ENCODE results near the gene NDUFS7.

Gene NDUFS7

DNA sequence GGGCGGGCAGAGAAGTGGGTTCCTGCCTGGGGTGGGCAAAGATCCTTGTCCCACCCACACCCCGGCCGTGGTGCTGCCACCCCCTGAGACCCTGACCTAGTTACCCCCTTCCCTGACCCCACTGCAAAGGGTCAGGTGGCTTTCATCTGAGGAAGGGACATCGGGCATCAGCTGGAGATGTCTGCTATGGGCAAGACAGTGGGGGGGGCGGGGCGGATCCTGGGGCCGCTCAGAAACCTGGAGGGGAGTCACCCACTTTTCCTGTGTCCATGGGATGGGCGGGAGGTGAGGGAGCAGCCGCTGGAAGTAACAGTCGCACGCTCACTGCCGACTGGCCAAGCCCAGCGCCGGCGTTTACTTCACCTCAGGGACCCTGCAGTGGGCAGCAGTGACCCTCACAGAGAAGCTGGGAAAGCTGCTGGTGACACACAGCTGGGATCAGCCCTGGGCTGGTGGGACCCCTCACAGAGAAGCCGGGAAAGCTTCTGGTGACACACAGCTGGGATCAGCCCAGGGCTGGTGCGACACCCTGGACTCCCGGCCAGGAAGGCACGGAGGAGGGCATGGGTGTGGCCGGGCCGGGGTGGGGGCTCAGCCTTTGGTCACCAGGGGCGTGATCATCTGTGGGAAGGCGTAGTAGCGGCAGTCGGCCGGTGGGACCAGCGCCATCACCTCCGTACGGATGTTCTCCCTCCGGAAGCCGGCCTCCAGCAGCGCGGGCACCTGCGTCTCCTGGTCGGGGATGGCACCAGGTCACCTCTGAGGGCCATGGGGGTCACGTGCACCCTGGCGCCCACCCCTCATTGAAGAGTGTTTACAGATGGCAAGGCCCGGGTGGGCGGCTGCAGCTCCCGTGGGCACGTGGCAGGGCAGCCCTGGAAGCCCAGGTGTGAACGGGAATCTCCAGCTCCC, 13.3 kb downstream of the NDUFS7 start:
- DNase-seq (ENCODE audit: low read depth): no peak
- H3K4me3 ChIP-seq (ENCODE audit: low read length): no peak overlapping the region
- TF ChIP-seq, protein P1, sequence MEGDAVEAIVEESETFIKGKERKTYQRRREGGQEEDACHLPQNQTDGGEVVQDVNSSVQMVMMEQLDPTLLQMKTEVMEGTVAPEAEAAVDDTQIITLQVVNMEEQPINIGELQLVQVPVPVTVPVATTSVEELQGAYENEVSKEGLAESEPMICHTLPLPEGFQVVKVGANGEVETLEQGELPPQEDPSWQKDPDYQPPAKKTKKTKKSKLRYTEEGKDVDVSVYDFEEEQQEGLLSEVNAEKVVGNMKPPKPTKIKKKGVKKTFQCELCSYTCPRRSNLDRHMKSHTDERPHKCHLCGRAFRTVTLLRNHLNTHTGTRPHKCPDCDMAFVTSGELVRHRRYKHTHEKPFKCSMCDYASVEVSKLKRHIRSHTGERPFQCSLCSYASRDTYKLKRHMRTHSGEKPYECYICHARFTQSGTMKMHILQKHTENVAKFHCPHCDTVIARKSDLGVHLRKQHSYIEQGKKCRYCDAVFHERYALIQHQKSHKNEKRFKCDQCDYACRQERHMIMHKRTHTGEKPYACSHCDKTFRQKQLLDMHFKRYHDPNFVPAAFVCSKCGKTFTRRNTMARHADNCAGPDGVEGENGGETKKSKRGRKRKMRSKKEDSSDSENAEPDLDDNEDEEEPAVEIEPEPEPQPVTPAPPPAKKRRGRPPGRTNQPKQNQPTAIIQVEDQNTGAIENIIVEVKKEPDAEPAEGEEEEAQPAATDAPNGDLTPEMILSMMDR (IDR thresholded peaks at IDR 0.05; ENCODE audit: insufficient read depth, low read depth, low read length, missing control alignments): no peak

DNA sequence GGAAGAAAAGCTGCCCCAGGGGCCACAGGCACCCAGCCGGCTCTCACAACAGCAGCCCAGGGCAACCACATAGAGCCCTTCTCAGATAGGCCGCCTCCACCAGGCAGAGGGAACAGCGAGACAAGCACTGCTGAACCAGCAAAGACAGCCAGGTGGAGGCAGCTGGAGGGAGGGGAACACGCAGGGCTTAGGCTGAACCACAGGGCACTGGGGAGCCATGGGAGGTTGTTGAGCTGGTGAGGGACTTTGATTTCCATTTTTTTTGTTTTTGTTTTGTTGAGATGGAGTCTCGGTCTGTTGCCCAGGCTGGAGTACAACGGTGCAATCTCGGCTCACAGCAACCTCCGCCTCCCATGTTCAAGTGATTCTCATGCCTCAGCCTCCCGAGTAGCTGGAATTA, 14.1 kb downstream of the NDUFS7 start:
- no peak for DNase-seq (ENCODE audit: low read depth)
- TF ChIP-seq, protein P1 (IDR thresholded peaks at IDR 0.05; ENCODE audit: insufficient read depth, low read depth, low read length, missing control alignments): no peak

DNA sequence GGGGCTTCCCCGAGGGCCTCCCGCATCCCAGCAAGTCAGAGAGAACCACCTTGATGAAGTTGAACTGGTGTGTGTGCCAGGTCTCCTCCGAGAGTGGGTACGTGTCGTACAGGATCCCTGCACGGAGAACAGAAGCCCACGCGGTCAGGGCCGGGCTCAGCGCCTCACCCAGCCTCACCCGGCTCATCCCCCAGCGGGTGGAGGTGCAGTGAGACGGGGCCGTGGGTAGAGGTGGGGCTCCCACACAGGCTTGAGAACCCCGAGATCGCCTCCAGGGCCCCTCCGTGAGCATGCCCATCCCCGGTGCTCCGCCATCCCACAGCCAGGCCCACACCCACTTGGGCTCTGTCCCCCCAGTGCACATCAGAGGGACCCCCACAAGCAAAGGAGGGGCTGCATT, 15.4 kb downstream of the NDUFS7 start:
- TF ChIP-seq, protein P1 (IDR thresholded peaks at IDR 0.05; ENCODE audit: insufficient read depth, low read depth, low read length, missing control alignments): no peak
- no peak overlapping the region for H3K4me3 ChIP-seq (ENCODE audit: low read length)
- DNase-seq (ENCODE audit: low read depth): no peak

More for the DNA sequence above, 14.1 kb downstream of the NDUFS7 start:
- H3K4me3 ChIP-seq (ENCODE audit: low read length): no peak overlapping the region

DNA sequence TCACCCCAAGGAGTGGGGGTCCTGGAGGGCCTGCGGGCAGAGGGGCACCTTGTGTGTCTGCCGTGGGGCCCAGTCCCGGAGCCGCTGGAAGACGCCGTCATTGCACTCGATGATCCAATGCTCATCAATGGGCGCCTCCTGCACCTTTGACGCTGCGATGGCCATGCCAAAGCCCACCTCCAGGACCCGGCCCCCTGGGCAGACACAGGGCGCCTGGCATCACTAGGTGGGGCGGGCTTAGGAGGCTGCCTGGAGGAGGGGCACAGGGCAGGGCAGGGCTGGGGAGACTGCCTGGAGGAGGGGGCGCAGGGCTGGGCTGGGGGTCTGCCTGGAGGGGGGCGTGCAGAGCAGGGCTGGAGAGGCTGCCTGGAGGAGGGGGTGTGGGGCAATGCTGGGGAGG, 16.0 kb downstream of the NDUFS7 start:
- H3K4me3 ChIP-seq (ENCODE audit: low read length): no peak overlapping the region
- no peak for DNase-seq (ENCODE audit: low read depth)
- TF ChIP-seq, protein P1 (IDR thresholded peaks at IDR 0.05; ENCODE audit: insufficient read depth, low read depth, low read length, missing control alignments): no peak

DNA sequence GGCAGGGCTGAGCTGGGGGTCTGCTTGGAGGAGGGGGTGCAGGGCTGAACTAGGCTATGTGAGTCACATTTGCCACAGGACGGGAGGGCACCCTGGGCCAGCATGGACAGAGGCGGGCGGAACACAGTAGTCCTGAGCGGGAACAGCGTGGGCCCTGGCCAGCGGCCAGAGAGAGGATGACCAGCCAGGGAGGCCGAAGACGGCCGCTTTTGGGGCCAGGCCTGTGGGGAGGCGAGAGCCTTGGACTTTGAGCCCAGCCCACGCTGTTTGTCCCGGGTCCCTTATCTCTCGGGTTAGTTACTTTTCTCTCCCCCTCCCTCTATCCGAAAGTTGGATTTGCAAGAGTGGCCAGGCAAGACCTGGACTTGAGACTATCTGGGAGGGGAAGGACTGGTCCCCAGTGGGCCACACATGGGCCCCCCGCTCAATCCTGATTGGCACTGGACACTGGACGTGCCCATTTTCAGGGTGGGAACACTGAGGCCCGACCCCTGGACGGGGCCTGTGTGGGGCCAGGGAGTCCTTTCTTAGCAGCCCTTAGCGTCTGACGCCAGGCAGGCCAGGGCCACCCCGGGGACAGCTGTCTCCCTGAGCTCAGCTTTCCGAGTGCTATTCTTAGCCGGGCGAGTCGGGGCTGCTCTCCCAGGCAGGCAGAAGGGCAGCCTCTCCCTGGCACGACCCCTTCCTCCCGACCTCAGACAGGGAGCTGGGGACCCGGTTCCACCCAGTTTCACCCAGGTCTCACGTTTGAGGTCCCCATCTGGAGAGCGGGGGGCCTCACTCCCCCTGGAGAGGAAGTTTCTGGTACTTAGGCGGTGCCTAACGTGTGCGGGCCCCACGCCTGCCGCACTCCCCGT, 16.8 kb downstream of the NDUFS7 start:
- no peak for DNase-seq (ENCODE audit: low read depth)
- TF ChIP-seq, protein P1 (IDR thresholded peaks at IDR 0.05; ENCODE audit: insufficient read depth, low read depth, low read length, missing control alignments): no peak
- H3K4me3 ChIP-seq (ENCODE audit: low read length): peak overlapping the region; percentile 61

DNA sequence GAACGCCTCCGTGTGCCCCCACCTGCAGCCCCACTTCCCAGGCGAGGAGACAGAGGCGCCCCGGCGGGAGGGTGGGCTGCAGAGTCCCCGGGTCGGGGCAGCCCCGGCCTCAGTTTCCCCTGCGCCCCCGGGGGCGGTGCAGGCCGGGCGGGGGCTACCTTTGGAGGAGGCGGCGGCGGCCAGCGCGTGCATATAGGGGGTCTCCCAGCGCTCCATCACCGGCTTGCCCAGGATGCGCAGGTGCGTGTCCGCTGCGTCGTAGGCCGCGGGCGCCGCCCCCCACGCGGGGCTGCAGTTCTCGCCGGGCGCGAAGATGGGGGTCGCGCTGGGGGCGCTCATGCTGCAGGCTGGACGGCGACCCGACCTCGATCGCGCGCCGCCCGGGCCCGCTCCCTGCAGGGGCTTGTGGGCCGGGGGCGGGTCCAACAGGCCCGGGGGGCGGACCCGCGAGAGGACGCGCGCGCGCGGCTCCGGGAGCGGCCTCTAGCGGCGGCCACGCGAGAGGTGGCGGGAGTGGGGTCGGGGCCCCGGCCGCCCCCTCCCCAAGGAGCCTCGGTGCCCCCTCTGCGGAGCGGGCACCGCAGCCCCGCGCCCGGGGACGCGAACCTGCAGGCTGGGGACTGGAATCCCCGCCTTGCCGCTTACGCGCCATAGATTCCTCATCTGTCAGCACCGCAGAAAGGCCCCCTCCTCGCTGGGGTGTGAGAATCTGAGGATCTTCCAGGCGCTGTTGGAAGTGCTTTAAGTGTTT, 17.6 kb downstream of the NDUFS7 start, which contains the start of gene GAMT:
Gene GAMT, minus strand, starts transcription at position 405 of the 751 bp plus-strand sequence. Its CDS starts 66 bp downstream, at position 339.
- no peak for DNase-seq (ENCODE audit: low read depth)
- H3K4me3 ChIP-seq (ENCODE audit: low read length): peak within 1 kb of the TSS; percentile 61
- TF ChIP-seq, protein P1 (IDR thresholded peaks at IDR 0.05; ENCODE audit: insufficient read depth, low read depth, low read length, missing control alignments): no peak

Measured in epithelial cell of esophagus (primary cell).